Measurements from ENCODE around the gene LYSMD4.

The LYSMD4 gene

DNA sequence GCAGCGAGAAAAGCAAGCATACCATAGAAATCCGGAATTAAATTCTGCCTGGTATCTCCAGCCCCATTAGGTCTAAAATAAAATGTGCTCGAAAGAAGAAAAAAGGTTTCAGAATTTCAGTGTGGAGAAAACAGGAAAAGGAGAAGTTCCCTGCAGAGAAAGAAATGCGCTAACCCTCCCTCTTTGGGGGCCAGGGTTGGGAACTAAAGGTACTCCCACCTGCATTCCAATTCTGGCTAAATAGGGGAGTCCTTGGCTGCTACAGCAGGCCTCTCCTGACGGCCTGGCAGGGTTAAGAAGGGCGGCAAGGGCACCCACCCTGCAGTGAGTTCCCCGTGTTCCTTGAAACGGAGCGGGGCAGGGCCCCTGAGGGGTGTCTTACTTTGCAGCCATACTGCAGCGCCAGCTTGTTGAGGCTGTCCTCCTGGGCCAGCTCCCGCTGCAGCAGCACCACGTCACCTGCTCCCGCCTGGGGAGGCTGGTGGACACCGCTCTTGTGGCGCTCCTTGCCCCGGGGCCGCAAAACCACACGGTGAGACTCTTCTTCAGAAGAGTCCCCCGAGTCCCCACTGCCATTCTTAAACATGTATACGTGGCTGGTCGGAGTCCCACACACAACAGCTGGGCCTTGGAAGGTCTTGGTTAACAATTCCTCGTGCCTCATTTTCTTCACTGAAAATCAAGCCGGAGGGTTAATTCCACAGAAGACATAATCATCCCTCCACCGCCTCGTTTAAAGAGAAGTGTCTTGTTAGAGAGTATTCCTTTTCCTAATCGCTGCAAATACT lies 1.7 kb downstream of the LYSMD4 start:
- DNase-seq (ENCODE audit: low read depth) = no peak

GRCh38 chr15:99729920-99730319 lies 3.3 kb downstream of the LYSMD4 start:
- DNase-seq (ENCODE audit: low read depth) = no peak

- DNase-seq (ENCODE audit: low read depth) = no peak
Measured at GRCh38 chr15:99729327-99729726, 3.9 kb downstream of the LYSMD4 start.

DNA sequence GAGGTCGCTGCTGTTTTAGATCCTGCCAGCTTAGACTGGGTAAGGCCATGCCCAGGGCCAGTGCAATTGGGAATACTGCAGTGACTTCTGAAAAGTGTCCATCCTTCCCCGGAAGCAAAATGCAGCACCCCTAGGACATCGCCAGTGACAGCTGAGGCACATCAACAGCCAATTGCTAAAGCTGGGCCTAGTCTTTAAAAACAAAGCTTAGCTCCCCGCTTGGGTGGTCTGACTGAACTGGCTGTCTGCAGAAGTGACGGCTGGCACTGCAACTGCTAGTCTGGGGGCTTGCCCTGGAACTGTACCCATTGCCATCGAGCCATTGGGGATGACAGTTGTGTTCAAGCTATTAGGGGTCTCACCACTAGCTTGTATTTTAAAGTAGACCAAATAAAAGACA lies 4.3 kb downstream of the LYSMD4 start:
- DNase-seq (ENCODE audit: low read depth) = no peak

- no peak for DNase-seq (ENCODE audit: low read depth)
Measured at GRCh38 chr15:99727733-99728132, 5.5 kb downstream of the LYSMD4 start.

GRCh38 chr15:99727330-99727729 lies 5.9 kb downstream of the LYSMD4 start:
- DNase-seq (ENCODE audit: low read depth) = no peak

- no peak for DNase-seq (ENCODE audit: low read depth)
Measured at GRCh38 chr15:99726333-99726732, 6.9 kb downstream of the LYSMD4 start.

DNA sequence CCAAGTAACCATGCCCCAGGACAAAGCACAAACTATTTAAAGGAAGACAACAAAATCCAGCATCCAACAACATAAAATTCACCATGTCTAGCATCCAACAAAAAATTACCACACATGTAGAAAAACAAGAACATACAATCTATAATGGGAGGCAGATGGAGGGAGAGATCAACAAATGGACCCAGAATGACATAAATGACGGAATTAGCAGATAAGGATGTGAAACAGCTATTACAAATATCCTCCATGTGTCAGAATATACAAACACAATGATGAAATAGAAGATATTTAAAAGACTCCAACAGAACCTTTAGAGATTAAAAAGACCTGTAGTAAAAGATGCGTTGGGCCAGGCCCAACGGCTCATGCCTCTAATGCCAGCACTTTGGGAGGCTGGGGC lies 10.8 kb downstream of the LYSMD4 start:
- DNase-seq (ENCODE audit: low read depth) = no peak

DNA sequence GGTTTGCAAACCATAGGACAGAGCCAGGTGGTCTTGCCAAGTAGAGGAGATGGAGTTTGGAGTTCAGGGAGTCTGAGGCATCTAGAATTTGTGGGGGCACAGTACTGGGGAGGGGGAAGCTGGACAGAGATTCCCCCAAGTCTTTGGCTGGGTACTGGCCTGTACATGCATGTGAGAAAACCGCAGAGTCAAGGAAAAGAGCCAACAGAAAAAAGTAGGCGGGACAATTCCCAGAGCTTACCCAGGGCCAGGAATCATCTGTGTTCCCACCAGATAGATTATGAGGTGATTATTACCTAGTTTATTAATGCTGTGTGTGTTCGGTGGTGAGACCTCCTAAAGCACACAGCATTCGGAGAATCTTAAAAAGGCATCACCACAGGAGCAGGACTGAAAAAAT lies 11.3 kb downstream of the LYSMD4 start:
- no peak for DNase-seq (ENCODE audit: low read depth)

DNA sequence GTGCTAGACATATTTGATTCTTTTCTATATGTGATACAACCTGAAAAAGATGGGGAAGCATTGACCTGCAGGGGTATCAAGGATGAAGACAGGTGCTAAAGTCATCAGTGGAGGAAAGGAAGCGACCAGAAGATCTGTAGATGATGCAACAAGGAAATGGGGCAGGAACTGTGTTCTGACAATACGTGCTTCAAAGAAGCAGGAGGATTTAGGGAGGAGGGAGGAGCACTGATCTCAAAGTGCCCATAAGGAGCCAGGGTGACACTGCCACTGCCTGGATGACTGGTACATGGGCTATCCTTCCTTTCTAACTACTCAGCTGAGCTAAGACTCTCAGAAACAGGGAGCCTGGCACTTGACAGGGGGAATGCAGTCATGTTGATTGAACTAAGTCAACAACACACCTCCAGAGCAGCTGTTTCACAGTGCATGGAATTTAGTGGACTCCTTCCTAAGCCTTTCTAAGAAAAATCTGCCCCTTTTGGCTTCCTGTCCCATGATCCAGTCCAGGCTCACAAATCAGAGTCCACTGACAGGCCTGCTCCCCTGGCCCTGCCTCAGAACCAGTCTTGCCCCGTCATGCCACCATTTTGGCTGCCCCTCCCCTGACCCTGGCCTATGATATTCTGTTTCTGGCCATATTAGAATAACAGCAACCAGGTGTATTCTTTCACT lies 12.0 kb downstream of the LYSMD4 start:
- DNase-seq (ENCODE audit: low read depth) = no peak

DNA sequence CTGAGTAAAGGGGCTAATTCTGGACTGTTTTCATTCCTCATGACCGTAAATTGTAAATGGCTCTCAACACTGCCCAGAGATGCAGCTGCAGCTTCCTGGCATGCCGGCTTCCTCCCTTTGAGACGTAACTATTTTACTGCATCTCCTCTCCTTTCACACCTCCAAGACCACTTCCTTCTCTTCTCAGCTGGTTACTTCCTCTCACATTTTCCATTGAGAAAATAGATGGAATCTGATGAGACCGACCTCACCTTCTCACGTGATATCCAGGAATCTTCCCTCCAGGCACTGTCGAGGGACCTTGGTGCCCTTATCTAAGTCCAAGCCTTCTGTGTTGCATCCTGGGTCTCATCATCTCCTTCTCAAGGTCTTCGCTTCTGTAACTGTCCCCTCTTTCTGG lies 12.7 kb downstream of the LYSMD4 start:
- no peak for DNase-seq (ENCODE audit: low read depth)

GRCh38 chr15:99719096-99719541 lies 14.1 kb downstream of the LYSMD4 start:
- no peak for DNase-seq (ENCODE audit: low read depth)

GRCh38 chr15:99718421-99718820 lies 14.8 kb downstream of the LYSMD4 start:
- DNase-seq (ENCODE audit: low read depth) = no peak

DNA sequence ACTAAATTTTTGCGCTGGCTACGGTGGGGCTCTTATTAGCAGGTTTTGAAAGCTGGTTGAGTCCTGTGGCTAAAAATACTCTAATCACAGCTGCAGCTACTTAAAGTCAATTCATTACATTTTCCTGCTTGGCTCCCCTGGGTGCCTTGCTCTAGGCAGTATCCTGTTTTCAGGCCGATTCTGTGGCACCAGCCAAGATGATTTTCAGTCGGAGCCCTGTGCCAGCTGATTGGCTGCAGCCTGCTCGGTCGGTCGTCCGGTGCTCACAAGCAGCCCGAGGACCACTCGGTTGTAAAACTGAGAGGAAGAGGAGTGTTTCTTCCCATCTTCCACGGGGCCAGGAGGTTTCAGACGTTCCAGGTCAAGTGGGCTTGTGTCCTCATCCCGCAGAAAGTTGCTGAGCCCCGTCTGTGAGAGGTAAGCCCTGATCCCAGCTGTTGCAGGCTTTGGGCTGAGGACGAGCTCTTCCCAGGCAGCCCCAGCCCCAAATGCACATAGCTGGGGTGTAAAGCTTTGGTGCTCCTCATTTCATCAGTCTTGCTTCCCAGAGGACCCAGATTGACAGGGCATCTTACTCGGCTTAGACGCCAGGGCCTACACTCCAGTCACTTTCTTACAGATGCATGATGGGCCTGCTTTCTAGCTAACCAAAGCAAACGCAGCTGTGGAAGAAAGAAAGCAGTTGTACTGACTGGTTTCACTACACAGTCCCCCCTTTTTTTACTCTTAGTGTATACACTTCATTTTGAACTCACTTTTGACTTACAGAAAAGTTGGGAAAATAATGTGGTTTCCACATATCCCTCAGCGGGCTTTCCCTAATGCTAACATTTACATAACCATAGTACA lies 15.9 kb downstream of the LYSMD4 start:
- DNase-seq (ENCODE audit: low read depth) = no peak

DNA sequence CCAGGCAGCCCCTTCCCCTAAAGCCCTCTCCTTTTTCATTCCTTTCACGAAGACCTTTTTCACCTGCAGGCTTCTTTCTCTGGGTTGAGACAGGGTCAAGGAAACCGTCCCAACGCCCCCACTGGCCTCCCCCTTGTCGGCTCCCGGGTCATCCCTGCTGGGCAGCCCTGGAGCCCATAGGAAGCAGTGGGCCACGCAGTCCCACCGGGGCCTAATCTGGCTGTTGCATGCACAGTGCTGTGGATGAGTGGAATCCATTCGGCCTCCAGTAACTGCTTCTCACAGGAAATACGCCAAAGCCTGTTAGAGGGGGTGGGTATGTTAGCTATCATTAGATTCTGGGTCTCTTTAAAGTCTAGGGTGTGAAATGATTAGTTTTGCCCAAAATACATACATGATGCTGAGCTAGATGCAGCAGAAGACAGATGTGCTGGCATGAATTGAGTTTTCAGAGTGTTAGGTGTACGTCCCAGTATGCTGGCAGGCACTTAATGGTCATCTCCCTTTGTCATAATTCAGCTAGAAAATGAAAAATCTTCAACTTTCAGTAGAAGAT lies 16.6 kb downstream of the LYSMD4 start:
- DNase-seq (ENCODE audit: low read depth) = no peak

GRCh38 chr15:99712415-99712814 lies 20.8 kb downstream of the LYSMD4 start:
- DNase-seq (ENCODE audit: low read depth) = no peak

DNA sequence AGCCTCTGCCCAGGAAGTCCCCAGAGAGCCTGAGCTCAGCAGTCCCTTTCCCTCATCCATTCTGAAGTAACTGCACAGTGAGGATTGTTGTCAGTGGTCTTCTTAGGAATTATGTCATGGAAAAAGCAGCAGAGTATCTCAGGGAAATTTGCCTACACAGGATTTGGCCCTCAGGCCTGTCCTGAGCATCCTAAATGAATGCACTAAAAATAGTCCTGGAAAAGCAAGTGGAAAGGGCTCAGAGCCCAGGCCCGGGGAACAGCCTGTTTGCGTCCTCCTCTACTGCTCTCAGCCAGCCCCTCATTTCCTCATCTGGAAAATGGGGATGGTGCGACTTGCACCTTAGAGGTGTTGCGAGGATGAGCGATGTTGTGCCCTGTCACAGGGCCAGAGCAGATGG lies 21.6 kb downstream of the LYSMD4 start:
- DNase-seq (ENCODE audit: low read depth) = no peak

DNA sequence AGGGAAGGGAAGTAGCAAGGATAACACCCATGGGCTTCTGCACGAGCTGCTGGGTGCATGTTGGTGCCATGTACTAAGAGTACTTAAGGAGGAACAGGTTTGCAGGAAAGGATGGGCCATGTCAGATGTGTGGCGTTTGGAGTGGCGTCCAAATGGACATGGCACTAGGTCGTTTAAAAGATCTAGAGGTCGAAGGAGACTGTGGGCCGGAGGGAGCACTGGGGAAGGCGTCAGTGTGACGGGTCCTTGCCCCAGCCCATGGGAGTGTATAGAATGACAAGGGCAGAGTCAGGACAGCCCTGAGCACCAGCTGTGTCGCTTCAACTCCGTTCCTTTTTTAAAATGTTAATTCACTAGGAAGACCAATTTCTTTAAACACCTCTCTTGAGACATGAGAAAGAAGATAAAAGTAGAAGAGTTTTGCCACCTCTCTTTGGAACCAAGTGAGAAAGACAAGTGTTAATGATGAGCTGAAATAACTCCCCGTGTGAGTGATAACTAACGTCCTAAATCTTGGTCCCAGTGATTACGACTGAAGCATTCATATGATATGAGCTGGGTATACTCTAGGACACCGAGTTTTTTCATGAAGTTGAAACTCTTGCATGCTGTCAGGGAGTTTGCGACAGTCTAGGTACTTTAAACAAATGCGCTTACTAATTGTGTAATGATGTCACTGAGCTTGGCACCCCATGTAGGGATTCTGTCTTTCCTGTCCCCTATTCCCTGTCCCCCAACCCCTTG lies 23.8 kb downstream of the LYSMD4 start:
- no peak for DNase-seq (ENCODE audit: low read depth)

GRCh38 chr15:99708563-99708962 lies 24.7 kb downstream of the LYSMD4 start:
- no peak for DNase-seq (ENCODE audit: low read depth)

GRCh38 chr15:99707473-99708270 lies 25.6 kb downstream of the LYSMD4 start:
- DNase-seq (ENCODE audit: low read depth) = no peak

Measured in stimulated activated CD8-positive, alpha-beta memory T cell treated with anti-CD3 and anti-CD28 coated beads, Interleukin-12 subunit alpha, Interleukin-12 subunit beta, amount 100 ng/mL, for 4 hours (primary cell).